ENCODE results near the gene MARCHF10.

- TF ChIP-seq CTCF (IDR thresholded peaks at IDR 0.05): no peak
- no peak for TF ChIP-seq POLR2AphosphoS5 (IDR thresholded peaks at IDR 0.05)
- no peak for TF ChIP-seq POLR2A (IDR thresholded peaks at IDR 0.05)
Measured at GRCh38 chr17:62676231-62676943, 131.7 kb downstream of the MARCHF10 start.

All from breast epithelium (tissue), 3 donors.